HFFc6 (cell line): ENCODE results near the gene LGALS3. TPM values are rescaled to one million over a fixed set of nuclear protein-coding genes. Genes with fewer than 3 reads are reported as not detected.

Experiments used
- DNase-seq: peaks from one replicate; pipeline ENCODE4 v3.0.0-alpha.2; 2018
- H3K27ac Mint-ChIP-seq: 2 replicates; pipeline ENCODE4 v1.8.0; 2020; ENCODE audit warnings: mild to moderate bottlenecking, mixed read lengths
- H3K27me3 Mint-ChIP-seq: 2 replicates; pipeline ENCODE4 v1.8.0; 2021; ENCODE audit warnings: mild to moderate bottlenecking, moderate library complexity, mixed read lengths; ENCODE audit not compliant: insufficient read depth
- H3K36me3 Mint-ChIP-seq: 2 replicates; pipeline ENCODE4 v1.8.0; 2021; ENCODE audit warnings: low read depth, mixed read lengths
- H3K4me1 Mint-ChIP-seq: 2 replicates; pipeline ENCODE4 v1.8.0; 2020; ENCODE audit warnings: low read depth, mixed read lengths
- H3K4me3 Mint-ChIP-seq: 2 replicates; pipeline ENCODE4 v1.8.0; 2020; ENCODE audit warnings: mild to moderate bottlenecking, moderate library complexity, mixed read lengths
- H3K9me3 Mint-ChIP-seq: 2 replicates; pipeline ENCODE4 v1.8.0; 2020; ENCODE audit warnings: mild to moderate bottlenecking, mixed read lengths
- total RNA-seq, 6 experiments: library from RNA; stranded (reverse); fragmentation: NEBNext Ultra II Directional; extraction: Animal tissue kit (Norgen Biotek cat#: 25700); gene quantifications; 2 replicates in 1 of 6; 3 replicates in 5 of 6; pipeline ENCODE4 v1.2.3, GENCODE V29; 2021
- TF ChIP-seq, protein P1 (sequence below): fragments of 200-600 bp; sonication (generic); IDR thresholded peaks from 2 replicates; pipeline ENCODE4 v1.5.0; 2021; ENCODE audit warnings: antibody characterized with exemption, mild to moderate bottlenecking

LGALS3 gene
- total RNA-seq, 6 experiments from 2014 or later: 70.1 to 83.0 (median 74.7) TPM

DNA sequence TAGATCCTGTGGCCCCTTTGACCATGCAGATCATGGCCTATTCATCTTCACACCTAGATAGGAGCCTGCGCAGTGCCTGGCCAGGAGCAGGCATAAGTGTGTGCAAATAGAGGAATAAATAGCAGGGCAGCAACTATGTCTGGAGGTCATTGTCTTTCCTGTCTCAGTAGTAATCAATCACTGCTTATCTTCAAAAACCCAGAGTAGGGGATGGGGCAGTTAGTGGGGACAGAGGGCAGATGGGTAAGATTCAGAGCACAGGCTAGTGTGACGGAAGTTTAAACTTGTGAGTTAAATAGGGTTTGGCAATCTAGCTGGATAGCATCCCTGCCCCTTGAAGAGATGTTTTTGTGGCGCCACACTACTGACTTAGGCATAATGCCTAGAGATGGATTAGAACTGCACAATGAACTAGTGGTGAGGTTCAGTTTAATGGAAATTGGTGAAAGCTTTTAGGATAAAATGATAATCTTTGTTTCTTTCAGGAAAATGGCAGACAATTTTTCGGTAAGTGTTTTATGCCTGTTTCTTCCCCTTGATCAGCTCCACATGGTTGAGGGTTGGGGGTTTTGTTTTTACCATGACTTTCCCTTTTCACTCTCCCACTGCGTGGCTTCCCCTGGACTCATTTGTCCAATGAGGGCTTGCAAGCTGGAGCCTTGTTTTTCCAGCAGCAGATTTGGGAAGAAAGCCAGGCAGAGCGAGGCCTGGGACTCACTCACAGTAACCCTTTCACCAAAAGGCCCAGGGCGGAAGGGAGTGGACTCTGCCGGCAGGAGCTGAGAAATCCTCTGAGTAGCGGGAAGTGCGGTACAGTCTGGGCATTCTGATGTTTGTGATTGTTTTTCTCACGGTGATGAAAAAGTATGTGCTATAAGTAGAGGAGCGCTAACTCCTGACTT lies 8.1 kb downstream of the LGALS3 start:
- Mint-ChIP-seq H3K27me3 (peaks cover 3% of the 10 kb centered on the region; the same call in 1 of the 2 replicates), H3K4me1 (peaks cover 35% of the 10 kb centered on the region), H3K36me3 (peaks cover 34% of the 10 kb centered on the region), H3K4me3 (no peak overlapping the region; the same call in 1 of the 2 replicates), H3K9me3 (no peaks in the 10 kb centered on the region), H3K27ac (peak overlapping the region; percentile 78)
- DNase-seq: no peak
- TF ChIP-seq, protein P1, sequence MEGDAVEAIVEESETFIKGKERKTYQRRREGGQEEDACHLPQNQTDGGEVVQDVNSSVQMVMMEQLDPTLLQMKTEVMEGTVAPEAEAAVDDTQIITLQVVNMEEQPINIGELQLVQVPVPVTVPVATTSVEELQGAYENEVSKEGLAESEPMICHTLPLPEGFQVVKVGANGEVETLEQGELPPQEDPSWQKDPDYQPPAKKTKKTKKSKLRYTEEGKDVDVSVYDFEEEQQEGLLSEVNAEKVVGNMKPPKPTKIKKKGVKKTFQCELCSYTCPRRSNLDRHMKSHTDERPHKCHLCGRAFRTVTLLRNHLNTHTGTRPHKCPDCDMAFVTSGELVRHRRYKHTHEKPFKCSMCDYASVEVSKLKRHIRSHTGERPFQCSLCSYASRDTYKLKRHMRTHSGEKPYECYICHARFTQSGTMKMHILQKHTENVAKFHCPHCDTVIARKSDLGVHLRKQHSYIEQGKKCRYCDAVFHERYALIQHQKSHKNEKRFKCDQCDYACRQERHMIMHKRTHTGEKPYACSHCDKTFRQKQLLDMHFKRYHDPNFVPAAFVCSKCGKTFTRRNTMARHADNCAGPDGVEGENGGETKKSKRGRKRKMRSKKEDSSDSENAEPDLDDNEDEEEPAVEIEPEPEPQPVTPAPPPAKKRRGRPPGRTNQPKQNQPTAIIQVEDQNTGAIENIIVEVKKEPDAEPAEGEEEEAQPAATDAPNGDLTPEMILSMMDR: no peak

DNA sequence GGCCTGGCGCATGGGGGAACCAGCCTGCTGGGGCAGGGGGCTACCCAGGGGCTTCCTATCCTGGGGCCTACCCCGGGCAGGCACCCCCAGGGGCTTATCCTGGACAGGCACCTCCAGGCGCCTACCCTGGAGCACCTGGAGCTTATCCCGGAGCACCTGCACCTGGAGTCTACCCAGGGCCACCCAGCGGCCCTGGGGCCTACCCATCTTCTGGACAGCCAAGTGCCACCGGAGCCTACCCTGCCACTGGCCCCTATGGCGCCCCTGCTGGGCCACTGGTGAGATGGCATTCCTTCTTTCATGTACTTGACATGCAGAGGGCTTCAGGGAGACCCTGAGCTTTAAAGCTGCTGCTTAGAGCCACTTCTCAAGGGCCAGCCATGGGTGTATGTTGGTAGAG lies 9.0 kb downstream of the LGALS3 start:
- Mint-ChIP-seq H3K4me1 (peaks cover 29% of the 10 kb centered on the region), H3K27me3 (peaks cover 3% of the 10 kb centered on the region; the same call in 1 of the 2 replicates), H3K36me3 (peaks cover 35% of the 10 kb centered on the region), H3K9me3 (no peaks in the 10 kb centered on the region), H3K4me3 (no peak overlapping the region), H3K27ac (no peak overlapping the region)
- no peak for DNase-seq
- TF ChIP-seq, protein P1: peak; percentile 56

DNA sequence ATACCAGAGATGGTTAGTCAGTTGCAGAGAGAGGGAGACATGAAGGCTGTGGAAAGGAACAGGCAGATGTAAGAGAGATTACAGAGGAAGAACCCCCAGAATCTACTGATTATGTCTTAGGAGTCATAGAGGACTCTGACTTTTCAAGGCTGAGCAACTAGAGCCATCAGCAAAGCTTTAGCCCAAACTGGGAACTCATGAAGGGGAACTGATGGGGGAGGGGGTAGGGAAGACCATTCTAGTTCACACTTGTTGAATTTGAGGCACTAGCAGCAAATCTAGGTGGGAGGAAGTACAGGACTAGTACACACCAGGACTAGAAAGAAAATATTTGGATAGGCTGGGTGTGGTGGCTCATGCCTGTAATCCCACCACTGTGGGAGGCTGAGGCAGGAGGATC lies 10.1 kb downstream of the LGALS3 start:
- TF ChIP-seq, protein P1: no peak
- Mint-ChIP-seq H3K4me3 (no peak overlapping the region), H3K27me3 (peaks cover 3% of the 10 kb centered on the region; the same call in 1 of the 2 replicates), H3K27ac (0 out of 2 replicates have a peak overlapping the region, but pooled peaks have one; percentile 24), H3K36me3 (peaks cover 38% of the 10 kb centered on the region), H3K9me3 (no peaks in the 10 kb centered on the region), H3K4me1 (peaks cover 21% of the 10 kb centered on the region)
- no peak for DNase-seq

DNA sequence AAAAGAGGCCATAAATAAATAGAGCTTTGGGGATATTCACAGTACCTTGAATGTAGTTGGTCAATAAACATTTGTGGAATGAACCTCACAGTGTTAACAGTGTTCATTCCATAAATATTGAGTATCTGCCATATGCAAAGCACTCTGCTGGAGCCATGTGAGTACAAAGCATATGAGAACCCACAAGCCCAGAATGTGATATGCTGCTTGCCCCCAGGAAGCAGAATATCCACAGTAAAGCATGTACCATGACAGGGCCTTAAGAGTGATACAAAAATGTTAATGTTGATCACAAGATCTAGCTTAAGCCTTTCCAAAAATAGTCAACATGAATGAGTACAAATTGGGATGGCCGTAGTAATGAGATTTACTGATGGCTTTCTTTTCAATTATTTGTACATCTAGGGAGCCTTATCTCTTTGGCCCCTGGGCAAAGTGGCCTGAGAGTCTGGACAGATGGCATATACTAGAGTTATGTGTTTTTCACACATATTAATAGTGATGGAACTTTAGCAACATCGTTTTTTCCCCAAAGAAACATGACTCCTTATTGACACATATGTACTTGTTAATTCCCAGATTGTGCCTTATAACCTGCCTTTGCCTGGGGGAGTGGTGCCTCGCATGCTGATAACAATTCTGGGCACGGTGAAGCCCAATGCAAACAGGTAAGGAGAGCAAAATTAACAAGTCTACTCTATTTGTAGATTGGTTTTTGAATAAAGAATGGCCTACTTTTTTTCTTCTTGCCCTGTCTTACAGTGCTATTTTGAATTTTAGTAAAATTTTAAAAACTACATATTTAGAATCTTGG lies 10.9 kb downstream of the LGALS3 start:
- H3K4me3 Mint-ChIP-seq: no peak overlapping the region
- peaks cover 3% of the 10 kb centered on the region; the same call in 1 of the 2 replicates for H3K27me3 Mint-ChIP-seq
- H3K9me3 Mint-ChIP-seq: no peaks in the 10 kb centered on the region
- peaks cover 21% of the 10 kb centered on the region for H3K4me1 Mint-ChIP-seq
- no peak for DNase-seq
- TF ChIP-seq, protein P1: no peak
- H3K36me3 Mint-ChIP-seq: peaks cover 38% of the 10 kb centered on the region
- 0 out of 2 replicates have a peak overlapping the region, but pooled peaks have one; percentile 24 for H3K27ac Mint-ChIP-seq

DNA sequence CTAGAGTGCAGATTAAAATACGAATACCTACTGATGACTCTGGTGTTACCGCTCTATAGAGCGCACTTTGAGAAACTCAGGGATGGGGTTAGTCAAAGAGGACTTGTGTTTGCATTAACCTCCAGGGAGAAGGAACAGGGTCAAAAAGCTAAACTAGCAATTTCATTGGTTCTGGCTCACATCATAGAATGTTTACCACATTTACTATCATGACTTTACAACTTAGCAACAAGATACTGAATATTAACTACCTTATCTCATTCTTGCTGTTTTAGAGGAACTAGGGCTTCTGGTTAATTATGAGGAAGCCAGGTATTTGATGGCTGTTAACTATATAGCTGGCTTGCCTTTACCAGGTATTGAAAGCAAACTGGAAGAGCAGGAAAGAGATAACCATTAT lies 12.8 kb downstream of the LGALS3 start:
- Mint-ChIP-seq H3K4me3 (no peak overlapping the region), H3K4me1 (peaks cover 9% of the 10 kb centered on the region), H3K27me3 (peaks cover 3% of the 10 kb centered on the region; the same call in 1 of the 2 replicates), H3K9me3 (no peaks in the 10 kb centered on the region), H3K36me3 (peaks cover 46% of the 10 kb centered on the region), H3K27ac (no peak overlapping the region)
- TF ChIP-seq, protein P1: no peak
- DNase-seq: no peak
